ENCODE measurements around the gene SH2D7.

The SH2D7 gene

DNA sequence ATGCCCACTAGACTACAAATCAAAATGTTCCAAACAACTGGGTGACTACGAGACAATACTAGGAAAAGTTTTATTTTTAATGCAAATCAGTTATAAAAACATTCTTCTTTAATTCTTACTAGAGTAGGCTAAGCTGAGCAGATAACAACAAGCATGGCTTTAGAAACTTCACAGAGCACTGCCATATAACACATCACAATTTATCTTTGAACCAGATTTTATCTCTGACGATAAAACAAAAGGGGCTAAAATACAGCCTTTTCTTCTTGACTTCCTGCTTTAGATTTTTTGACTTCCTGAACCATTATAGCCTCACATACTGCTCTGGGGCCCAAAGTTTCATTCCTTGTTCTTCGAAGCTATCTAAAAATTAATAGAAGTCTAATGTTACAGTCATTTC is 40.8 kb upstream of the SH2D7 start:
- peaks cover 36 to 100% (median 96%) of the 10 kb centered on the region in 5 donors for H3K4me1 ChIP-seq (ENCODE audit: control insufficient read depth in 5 of 5, insufficient read depth in 5 of 5, low read length in 5 of 5)
- H3K4me3 ChIP-seq (ENCODE audit: low read depth in 1 of 5, low read length in 5 of 5): no peak overlapping the region
- no peaks in the 10 kb centered on the region for H3K27me3 ChIP-seq (ENCODE audit: control insufficient read depth in 5 of 5, insufficient read depth in 4 of 5, low read length in 5 of 5)
- peak overlapping the region in 2 of 5 donors; percentile 11 to 37 for H3K9ac ChIP-seq (ENCODE audit: low read length in 5 of 5)
- peak overlapping the region; percentile 97 for H3K27ac ChIP-seq (ENCODE audit: low read depth, low read length)
- peaks cover 6 to 27% (median 9%) of the 10 kb centered on the region in 5 donors for H3K36me3 ChIP-seq (ENCODE audit: control insufficient read depth in 5 of 5, insufficient read depth in 5 of 5, low read length in 5 of 5)
- H3K9me3 ChIP-seq (ENCODE audit: control insufficient read depth in 5 of 5, low read length in 5 of 5): no peaks in the 10 kb centered on the region

DNA sequence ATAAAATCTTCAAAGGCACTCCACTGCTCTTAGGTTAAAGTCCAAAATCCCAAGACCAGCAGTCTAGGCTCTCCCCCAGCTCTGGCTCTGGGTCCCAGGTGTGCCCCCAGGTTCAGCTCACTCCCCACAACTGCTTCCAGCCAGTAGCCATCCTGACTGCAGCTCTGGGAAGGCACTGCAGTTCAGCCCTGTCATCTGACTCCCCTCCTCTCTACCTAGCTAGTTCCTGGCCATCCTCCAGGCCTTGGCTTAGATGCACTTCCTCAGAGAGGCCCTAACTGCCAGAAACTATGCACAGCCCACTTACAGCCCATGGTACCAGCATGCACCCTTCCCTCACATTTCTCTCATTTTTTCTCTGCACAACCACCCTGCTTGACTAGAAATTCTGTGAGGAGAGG is 40.4 kb upstream of the SH2D7 start:
- peaks cover 39 to 100% (median 96%) of the 10 kb centered on the region in 5 donors for H3K4me1 ChIP-seq (ENCODE audit: control insufficient read depth in 5 of 5, insufficient read depth in 5 of 5, low read length in 5 of 5)

DNA sequence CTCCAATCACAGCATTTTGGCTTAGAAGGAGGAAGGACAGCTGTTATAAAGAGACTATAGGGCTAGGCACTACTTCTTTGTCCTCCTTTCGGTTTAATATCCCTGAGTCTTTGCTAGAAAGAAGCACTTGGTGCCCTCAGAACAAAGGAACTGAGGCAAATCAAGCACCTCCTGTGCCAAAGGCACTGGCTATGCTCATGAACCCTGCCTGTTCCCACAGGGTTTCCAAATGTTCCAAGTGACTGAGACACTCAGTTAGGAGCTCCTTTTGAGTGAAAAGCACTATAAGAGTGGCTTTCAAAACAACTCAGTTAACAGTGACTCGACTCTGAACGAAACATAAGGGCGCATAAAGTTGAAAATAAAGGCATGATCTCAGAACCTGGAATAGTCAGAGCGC is 39.8 kb upstream of the SH2D7 start:
- H3K9ac ChIP-seq (ENCODE audit: low read length in 5 of 5): peak overlapping the region in 3 of 5 donors; percentile 15 to 30 (median 21)
- H3K27ac ChIP-seq (ENCODE audit: low read depth, low read length): peak overlapping the region; percentile 97
- no peaks in the 10 kb centered on the region for H3K27me3 ChIP-seq (ENCODE audit: control insufficient read depth in 5 of 5, insufficient read depth in 4 of 5, low read length in 5 of 5)
- no peak overlapping the region for H3K4me3 ChIP-seq (ENCODE audit: low read depth in 1 of 5, low read length in 5 of 5)
- H3K4me1 ChIP-seq (ENCODE audit: control insufficient read depth in 5 of 5, insufficient read depth in 5 of 5, low read length in 5 of 5): peaks cover 38 to 100% (median 96%) of the 10 kb centered on the region in 5 donors
- no peaks in the 10 kb centered on the region for H3K9me3 ChIP-seq (ENCODE audit: control insufficient read depth in 5 of 5, low read length in 5 of 5)
- H3K36me3 ChIP-seq (ENCODE audit: control insufficient read depth in 5 of 5, insufficient read depth in 5 of 5, low read length in 5 of 5): peaks cover 6 to 24% (median 9%) of the 10 kb centered on the region in 5 donors

More for the DNA sequence above, 40.4 kb upstream of the SH2D7 start:
- H3K36me3 ChIP-seq (ENCODE audit: control insufficient read depth in 5 of 5, insufficient read depth in 5 of 5, low read length in 5 of 5): peaks cover 6 to 24% (median 9%) of the 10 kb centered on the region in 5 donors
- no peaks in the 10 kb centered on the region for H3K27me3 ChIP-seq (ENCODE audit: control insufficient read depth in 5 of 5, insufficient read depth in 4 of 5, low read length in 5 of 5)
- H3K27ac ChIP-seq (ENCODE audit: low read depth, low read length): peak overlapping the region; percentile 97
- H3K9me3 ChIP-seq (ENCODE audit: control insufficient read depth in 5 of 5, low read length in 5 of 5): no peaks in the 10 kb centered on the region
- peak overlapping the region in 1 of 5 donors; percentile 25 for H3K4me3 ChIP-seq (ENCODE audit: low read depth in 1 of 5, low read length in 5 of 5)
- peak overlapping the region in 4 of 5 donors; percentile 11 to 37 (median 18) for H3K9ac ChIP-seq (ENCODE audit: low read length in 5 of 5)

DNA sequence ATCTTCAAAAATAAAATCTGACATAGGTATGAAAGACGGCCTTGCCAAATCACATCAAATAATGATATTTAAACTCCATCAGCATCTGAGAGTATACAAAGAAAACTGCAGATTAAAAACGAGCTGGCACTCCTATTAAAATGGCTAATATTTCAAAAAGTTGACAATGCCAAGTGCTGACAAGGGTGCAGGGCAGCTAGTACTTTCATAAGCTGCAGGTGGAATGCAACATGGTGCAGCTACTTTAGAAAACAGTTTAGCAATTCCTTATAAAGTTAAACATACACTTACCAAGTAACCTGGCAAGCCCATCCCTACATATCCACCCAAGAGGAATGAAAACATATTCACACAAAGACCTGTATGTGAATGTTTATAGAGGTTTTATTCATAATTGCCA is 37.8 kb upstream of the SH2D7 start:
- Histone ChIP-seq H3K36me3 (ENCODE audit: control insufficient read depth in 5 of 5, insufficient read depth in 5 of 5, low read length in 5 of 5) (peaks cover 6 to 24% (median 9%) of the 10 kb centered on the region in 5 donors), H3K4me3 (ENCODE audit: low read depth in 1 of 5, low read length in 5 of 5) (no peak overlapping the region), H3K9ac (ENCODE audit: low read length in 5 of 5) (no peak overlapping the region), H3K9me3 (ENCODE audit: control insufficient read depth in 5 of 5, low read length in 5 of 5) (no peaks in the 10 kb centered on the region), H3K4me1 (ENCODE audit: control insufficient read depth in 5 of 5, insufficient read depth in 5 of 5, low read length in 5 of 5) (peaks cover 29 to 100% (median 96%) of the 10 kb centered on the region in 5 donors), H3K27ac (ENCODE audit: low read depth, low read length) (peak overlapping the region; percentile 97), H3K27me3 (ENCODE audit: control insufficient read depth in 5 of 5, insufficient read depth in 4 of 5, low read length in 5 of 5) (no peaks in the 10 kb centered on the region)

DNA sequence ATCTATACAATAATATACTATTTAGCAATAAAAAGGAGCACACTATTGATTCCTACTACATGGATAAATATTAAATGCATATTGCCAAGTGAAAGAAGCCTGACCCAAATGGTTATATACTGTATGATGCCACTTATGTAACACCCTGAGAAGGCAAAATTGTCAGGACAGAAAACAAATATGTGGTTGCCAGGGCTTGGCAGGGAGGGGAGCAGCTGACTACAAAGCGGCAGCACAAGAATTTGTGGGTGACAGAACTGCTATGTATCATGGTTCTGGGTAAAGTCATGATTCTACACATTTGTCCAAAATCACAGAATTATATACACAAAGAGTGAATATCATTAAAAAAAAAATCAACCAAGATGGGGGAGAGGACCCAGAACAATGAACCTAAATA is 37.4 kb upstream of the SH2D7 start:
- Histone ChIP-seq H3K4me1 (ENCODE audit: control insufficient read depth in 5 of 5, insufficient read depth in 5 of 5, low read length in 5 of 5) (peaks cover 24 to 100% (median 96%) of the 10 kb centered on the region in 5 donors), H3K4me3 (ENCODE audit: low read depth in 1 of 5, low read length in 5 of 5) (no peak overlapping the region), H3K27ac (ENCODE audit: low read depth, low read length) (peak overlapping the region; percentile 97), H3K36me3 (ENCODE audit: control insufficient read depth in 5 of 5, insufficient read depth in 5 of 5, low read length in 5 of 5) (peaks cover 6 to 21% (median 8%) of the 10 kb centered on the region in 5 donors), H3K9ac (ENCODE audit: low read length in 5 of 5) (no peak overlapping the region), H3K27me3 (ENCODE audit: control insufficient read depth in 5 of 5, insufficient read depth in 4 of 5, low read length in 5 of 5) (no peaks in the 10 kb centered on the region), H3K9me3 (ENCODE audit: control insufficient read depth in 5 of 5, low read length in 5 of 5) (no peaks in the 10 kb centered on the region)

DNA sequence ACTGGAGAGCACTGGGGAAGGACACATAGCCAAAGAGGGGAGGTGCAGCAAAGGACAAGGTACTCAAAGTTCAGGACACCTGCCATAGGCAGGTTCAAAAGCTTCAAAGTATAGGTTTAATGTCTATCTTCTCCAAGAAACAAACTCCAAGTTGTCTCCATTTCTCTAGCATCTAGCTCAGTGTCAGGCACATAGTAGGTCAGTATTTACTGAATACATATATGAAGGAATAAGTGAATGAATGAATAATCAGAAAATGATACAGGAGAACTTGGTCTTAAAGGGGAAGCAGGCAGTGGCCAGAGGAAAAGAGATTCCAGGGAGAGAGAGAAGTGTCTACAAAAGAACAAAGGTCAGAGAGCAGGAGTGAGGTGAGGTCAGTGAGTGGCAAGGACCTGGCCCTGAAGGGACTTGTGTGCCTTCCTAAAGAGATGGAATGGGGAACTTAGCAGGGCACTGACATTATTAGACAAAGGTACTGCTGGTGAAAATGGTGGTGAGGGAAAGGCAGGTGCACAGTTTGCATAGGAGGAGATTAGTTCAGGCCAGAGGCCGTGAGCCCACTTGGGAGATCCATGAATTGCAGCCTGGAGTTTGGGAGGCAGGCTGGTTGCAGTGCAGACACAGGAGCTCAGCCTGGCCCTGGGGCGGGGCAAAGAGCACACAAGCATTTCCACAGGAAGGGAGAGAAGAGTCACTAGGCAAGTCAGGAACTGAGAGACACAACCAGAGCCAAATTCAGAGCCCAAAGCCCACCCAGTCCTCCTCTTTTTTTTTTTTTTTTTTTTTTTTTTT is 36.2 kb upstream of the SH2D7 start:
- H3K4me3 ChIP-seq (ENCODE audit: low read depth in 1 of 5, low read length in 5 of 5): peak overlapping the region in 2 of 5 donors; percentile 27 to 34
- peaks cover 22 to 100% (median 89%) of the 10 kb centered on the region in 5 donors for H3K4me1 ChIP-seq (ENCODE audit: control insufficient read depth in 5 of 5, insufficient read depth in 5 of 5, low read length in 5 of 5)
- H3K9me3 ChIP-seq (ENCODE audit: control insufficient read depth in 5 of 5, low read length in 5 of 5): no peaks in the 10 kb centered on the region
- peaks cover 5 to 21% (median 6%) of the 10 kb centered on the region in 5 donors for H3K36me3 ChIP-seq (ENCODE audit: control insufficient read depth in 5 of 5, insufficient read depth in 5 of 5, low read length in 5 of 5)
- H3K9ac ChIP-seq (ENCODE audit: low read length in 5 of 5): peak overlapping the region; percentile 17 to 86 (median 75)
- peak overlapping the region; percentile 97 for H3K27ac ChIP-seq (ENCODE audit: low read depth, low read length)
- no peaks in the 10 kb centered on the region for H3K27me3 ChIP-seq (ENCODE audit: control insufficient read depth in 5 of 5, insufficient read depth in 4 of 5, low read length in 5 of 5)

DNA sequence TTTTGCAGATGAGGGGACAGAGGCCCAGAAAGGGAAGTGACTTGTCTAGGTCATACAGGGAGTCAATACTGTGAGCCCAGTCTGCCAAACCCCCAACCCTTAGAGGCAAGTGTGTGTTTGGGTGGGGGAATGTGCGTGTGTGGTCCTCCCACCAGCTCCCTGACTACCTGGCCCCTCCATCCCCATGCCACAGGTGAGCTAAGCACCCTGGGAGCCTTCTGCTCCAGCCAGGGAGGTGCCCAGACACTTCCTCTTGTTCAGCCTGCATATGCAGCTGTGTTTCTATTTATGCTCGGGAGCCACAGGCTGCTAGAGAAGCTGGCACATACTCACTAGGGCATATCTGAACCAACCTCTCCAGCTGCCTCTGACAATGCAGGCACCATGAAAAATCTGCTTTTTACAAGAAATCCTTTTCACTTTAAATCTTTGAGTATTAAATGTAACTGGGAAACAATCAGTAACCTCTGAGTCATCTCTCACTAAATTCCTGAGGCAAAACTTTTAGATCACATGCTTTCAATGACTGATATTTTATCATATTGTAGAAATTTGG is 35.6 kb upstream of the SH2D7 start:
- Histone ChIP-seq H3K4me3 (ENCODE audit: low read depth in 1 of 5, low read length in 5 of 5) (peak overlapping the region in 1 of 5 donors; percentile 42), H3K27me3 (ENCODE audit: control insufficient read depth in 5 of 5, insufficient read depth in 4 of 5, low read length in 5 of 5) (no peaks in the 10 kb centered on the region), H3K27ac (ENCODE audit: low read depth, low read length) (peak overlapping the region; percentile 97), H3K4me1 (ENCODE audit: control insufficient read depth in 5 of 5, insufficient read depth in 5 of 5, low read length in 5 of 5) (peaks cover 20 to 97% (median 84%) of the 10 kb centered on the region in 5 donors), H3K36me3 (ENCODE audit: control insufficient read depth in 5 of 5, insufficient read depth in 5 of 5, low read length in 5 of 5) (peaks cover 5 to 21% (median 6%) of the 10 kb centered on the region in 5 donors), H3K9ac (ENCODE audit: low read length in 5 of 5) (peak overlapping the region; percentile 17 to 86 (median 75)), H3K9me3 (ENCODE audit: control insufficient read depth in 5 of 5, low read length in 5 of 5) (no peaks in the 10 kb centered on the region)

DNA sequence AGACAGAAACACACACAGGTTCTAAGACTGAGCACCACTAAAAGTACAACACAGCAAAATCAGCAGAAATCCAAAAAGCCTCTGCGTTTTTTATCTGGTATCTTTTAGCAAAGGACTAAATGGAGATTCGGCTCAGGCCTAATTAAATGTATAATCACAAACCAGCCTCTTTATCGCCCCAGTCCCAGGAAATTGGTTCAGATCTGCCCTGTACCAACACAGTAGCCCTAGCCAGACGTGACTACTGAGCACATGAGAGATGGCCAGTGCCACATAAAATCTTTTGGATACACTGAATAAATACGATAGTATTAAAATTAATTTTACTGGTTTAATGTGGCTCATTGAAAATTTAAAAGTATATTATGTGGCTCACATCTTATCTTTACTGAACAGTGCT is 34.6 kb upstream of the SH2D7 start:
- Histone ChIP-seq H3K27me3 (ENCODE audit: control insufficient read depth in 5 of 5, insufficient read depth in 4 of 5, low read length in 5 of 5) (no peaks in the 10 kb centered on the region), H3K36me3 (ENCODE audit: control insufficient read depth in 5 of 5, insufficient read depth in 5 of 5, low read length in 5 of 5) (peaks cover 5 to 12% (median 6%) of the 10 kb centered on the region in 5 donors), H3K4me1 (ENCODE audit: control insufficient read depth in 5 of 5, insufficient read depth in 5 of 5, low read length in 5 of 5) (peaks cover 10 to 95% (median 84%) of the 10 kb centered on the region in 5 donors), H3K27ac (ENCODE audit: low read depth, low read length) (peak overlapping the region; percentile 97), H3K4me3 (ENCODE audit: low read depth in 1 of 5, low read length in 5 of 5) (no peak overlapping the region), H3K9me3 (ENCODE audit: control insufficient read depth in 5 of 5, low read length in 5 of 5) (no peaks in the 10 kb centered on the region), H3K9ac (ENCODE audit: low read length in 5 of 5) (peak overlapping the region in 3 of 5 donors; percentile 25 to 86 (median 57))

DNA sequence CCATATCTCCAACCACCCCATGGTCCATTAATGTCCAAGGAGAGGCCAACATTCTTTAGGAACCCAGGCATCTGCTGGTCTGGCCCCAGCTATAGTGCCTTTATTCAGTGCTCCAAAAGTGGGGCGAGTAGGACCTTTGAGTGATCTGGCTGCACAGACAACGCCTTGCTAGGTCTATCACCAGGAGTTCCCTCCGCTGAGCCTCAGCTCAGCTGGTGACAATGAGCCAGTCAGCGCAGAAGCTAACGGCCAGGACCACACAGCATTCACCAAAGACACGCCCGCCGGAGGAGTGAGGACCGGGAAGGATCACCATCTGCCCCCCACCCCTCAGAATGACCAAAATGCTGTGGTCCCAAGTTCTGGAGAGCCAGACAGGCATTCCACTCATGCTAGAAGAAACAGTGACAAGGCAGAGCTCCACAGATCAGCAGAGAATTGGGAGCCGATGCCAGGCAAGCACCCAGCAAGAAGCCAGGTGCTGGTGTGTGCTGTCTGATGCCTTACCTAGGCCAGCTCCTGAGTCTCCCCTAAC is 33.9 kb upstream of the SH2D7 start:
- no peaks in the 10 kb centered on the region for H3K27me3 ChIP-seq (ENCODE audit: control insufficient read depth in 5 of 5, insufficient read depth in 4 of 5, low read length in 5 of 5)
- peak overlapping the region in 1 of 5 donors; percentile 6 for H3K9ac ChIP-seq (ENCODE audit: low read length in 5 of 5)
- no peaks in the 10 kb centered on the region for H3K9me3 ChIP-seq (ENCODE audit: control insufficient read depth in 5 of 5, low read length in 5 of 5)
- H3K27ac ChIP-seq (ENCODE audit: low read depth, low read length): peak overlapping the region; percentile 97
- H3K36me3 ChIP-seq (ENCODE audit: control insufficient read depth in 5 of 5, insufficient read depth in 5 of 5, low read length in 5 of 5): peaks cover 2 to 5% (median 3%) of the 10 kb centered on the region in 5 donors
- H3K4me1 ChIP-seq (ENCODE audit: control insufficient read depth in 5 of 5, insufficient read depth in 5 of 5, low read length in 5 of 5): peaks cover 13 to 95% (median 84%) of the 10 kb centered on the region in 5 donors
- no peak overlapping the region for H3K4me3 ChIP-seq (ENCODE audit: low read depth in 1 of 5, low read length in 5 of 5)
